Adipocyte (in vitro differentiated cells): Measurements from ENCODE around the gene HSD17B3.
A peak's percentile ranks its signal among the peaks of the same experiment; 100 is the strongest.

Source experiments
- DNase-seq: peaks from one replicate; pipeline ENCODE4 v3.0.0-alpha.2; 2015; ENCODE audit warnings: low read depth
- H3K27me3 ChIP-seq: replicated peaks from 2 replicates; pipeline ENCODE4 v1.7.0; 2013; ENCODE audit warnings: mild to moderate bottlenecking, low read length, moderate library complexity; ENCODE audit not compliant: control insufficient read depth, insufficient read depth
- H3K36me3 ChIP-seq: 2 replicates; pipeline ENCODE4 v1.7.0; 2013; ENCODE audit warnings: low read length, mild to moderate bottlenecking, moderate library complexity; ENCODE audit not compliant: control insufficient read depth, insufficient read depth, severe bottlenecking
- H3K4me1 ChIP-seq: 2 replicates; pipeline ENCODE4 v1.7.0; 2013; ENCODE audit warnings: mild to moderate bottlenecking, low read length, moderate library complexity; ENCODE audit not compliant: control insufficient read depth, insufficient read depth
- H3K4me3 ChIP-seq: 2 replicates; pipeline ENCODE4 v1.7.0; 2013; ENCODE audit warnings: mild to moderate bottlenecking, low read length, moderate library complexity
- H3K9ac ChIP-seq: 2 replicates; pipeline ENCODE4 v1.7.0; 2013; ENCODE audit warnings: mild to moderate bottlenecking, low read length, moderate library complexity
- H3K9me3 ChIP-seq: 2 replicates; pipeline ENCODE4 v1.7.0; 2013; ENCODE audit warnings: mild to moderate bottlenecking, low read length, moderate library complexity; ENCODE audit not compliant: control insufficient read depth

The HSD17B3 gene

DNA sequence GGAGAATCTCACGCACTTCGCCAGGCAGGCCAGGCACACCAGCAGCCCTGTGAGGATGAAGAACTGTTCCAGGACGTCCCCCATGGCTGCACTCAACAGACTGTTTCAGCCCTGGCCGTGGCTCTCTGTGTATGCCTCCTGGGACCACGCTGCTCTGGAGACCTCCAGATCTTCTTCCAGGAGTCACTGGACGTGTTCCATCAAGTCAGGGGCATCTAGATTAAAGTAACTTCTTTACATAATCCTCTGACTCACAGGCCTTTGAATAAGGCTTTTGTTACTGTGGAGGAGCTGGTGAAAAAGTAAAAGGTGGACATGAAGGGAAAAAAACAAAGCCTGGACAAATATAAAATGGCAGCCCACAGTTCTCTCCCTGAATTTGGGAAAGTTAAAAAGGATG, at the start of gene HSD17B3:
HSD17B3 (minus strand) TSS at position 156 of the 400 bp plus-strand sequence; CDS start at position 84, 72 bp downstream.
- Histone ChIP-seq H3K4me1 (no peaks in the 10 kb centered on the region), H3K36me3 (no peaks in the 10 kb centered on the region), H3K4me3 (no peak within 1 kb of the TSS), H3K9ac (no peak within 1 kb of the TSS), H3K9me3 (peaks cover 6% of the 10 kb centered on the region), H3K27me3 (no peaks in the 10 kb centered on the region)
- no peak for DNase-seq

DNA sequence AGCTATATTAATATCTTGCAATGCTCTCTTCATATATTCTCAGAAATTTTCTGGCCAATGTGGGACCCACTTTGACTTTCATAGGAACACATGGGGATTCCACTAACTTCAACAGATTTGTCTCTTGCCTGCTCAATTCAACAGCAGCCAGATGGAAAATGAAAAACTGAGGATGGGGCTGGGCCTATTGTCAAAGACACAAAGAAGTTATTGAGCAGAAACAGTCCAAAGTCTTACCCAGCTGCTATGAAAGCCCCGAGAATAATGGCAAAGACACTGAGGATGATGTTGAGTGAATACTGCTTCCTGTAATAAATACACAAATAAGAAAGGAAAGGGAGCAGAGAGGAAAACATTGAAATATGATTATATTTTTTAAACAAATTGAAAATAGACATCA, 48.9 kb upstream of the HSD17B3 start:
- DNase-seq = no peak
- no peaks in the 10 kb centered on the region for H3K4me1 ChIP-seq
- H3K27me3 ChIP-seq = no peaks in the 10 kb centered on the region
- peaks cover 29% of the 10 kb centered on the region for H3K36me3 ChIP-seq
- no peak overlapping the region for H3K9ac ChIP-seq
- no peaks in the 10 kb centered on the region for H3K9me3 ChIP-seq
- H3K4me3 ChIP-seq = no peak overlapping the region

DNA sequence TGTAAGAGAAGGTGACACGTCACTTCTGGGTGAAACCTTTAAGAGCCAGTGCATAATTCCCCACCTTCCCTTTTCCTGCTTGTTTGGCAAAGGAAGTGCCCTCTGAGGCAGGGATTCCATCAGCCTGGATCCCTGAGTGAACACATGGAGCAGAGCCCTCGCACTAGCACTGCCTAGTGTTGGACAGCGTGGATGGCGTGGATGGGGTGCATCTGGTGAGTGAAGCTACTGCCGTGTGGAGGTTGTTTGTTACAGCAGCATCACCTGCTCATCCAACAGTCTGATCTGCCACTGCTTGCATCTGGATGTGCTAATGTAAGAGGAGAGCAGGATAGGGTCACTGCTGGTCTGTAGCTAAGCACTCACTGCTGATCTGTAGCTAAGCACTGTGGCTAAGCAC, 46.3 kb upstream of the HSD17B3 start:
- Histone ChIP-seq H3K9ac (no peak overlapping the region), H3K36me3 (peaks cover 23% of the 10 kb centered on the region), H3K4me3 (no peak overlapping the region), H3K27me3 (no peaks in the 10 kb centered on the region), H3K4me1 (peaks cover 14% of the 10 kb centered on the region), H3K9me3 (no peaks in the 10 kb centered on the region)
- no peak for DNase-seq

DNA sequence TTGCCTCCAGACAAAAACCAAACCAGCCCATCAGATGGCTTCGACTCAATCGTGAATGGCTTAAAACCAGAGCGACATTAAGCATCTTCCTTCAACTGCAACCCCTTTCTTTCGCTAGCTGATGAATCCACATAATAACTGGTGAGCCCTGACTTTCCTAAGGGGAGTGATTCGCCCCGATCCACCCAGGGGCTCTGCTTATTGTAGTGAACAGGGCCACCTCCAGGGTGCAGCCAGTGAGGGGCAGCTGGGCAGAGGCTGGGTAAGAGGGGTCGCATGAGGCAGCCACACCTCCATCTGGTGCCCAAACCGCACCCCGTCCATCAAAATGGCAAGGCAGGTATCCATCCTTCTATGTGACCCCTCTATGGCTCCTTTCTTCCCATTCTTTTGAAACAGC, 43.6 kb upstream of the HSD17B3 start:
- no peak overlapping the region for H3K4me3 ChIP-seq
- no peaks in the 10 kb centered on the region for H3K9me3 ChIP-seq
- no peak for DNase-seq
- H3K4me1 ChIP-seq = peaks cover 14% of the 10 kb centered on the region
- no peak overlapping the region for H3K9ac ChIP-seq
- no peaks in the 10 kb centered on the region for H3K27me3 ChIP-seq
- H3K36me3 ChIP-seq = peaks cover 19% of the 10 kb centered on the region

DNA sequence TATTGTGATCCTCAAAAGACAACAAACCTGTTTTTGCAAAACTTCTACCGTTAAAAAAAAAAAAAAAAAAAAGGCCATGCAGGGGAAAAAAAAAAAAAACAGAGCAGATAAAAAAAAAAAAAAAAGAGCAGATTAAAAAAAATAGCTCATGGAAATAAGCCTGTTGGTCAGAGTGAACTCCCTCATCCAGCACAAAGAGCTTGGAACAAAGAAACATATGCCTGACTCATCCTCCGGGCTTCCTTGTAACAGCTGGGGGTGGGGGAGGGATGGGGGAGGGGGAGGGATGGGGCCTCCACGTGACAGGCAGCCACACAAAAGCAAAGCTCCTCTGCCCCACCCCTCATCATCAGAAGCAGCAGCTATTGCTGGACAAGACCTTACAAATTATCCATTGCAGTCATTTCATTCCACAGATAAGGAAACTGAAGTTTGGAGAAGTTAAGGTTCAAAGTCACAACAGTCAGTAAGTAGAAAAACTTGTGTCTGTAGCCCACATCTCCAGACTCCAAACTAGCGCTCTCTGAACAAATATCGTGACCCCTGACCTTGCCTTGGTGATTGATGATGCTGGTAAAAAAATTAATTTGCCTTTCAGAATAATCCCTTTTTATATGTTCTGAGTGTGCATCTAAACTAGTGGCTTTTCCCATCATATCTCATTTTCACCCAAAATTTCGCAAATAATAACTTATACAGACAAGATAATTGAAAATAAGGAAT, 42.6 kb upstream of the HSD17B3 start:
- DNase-seq = peak; percentile 82
- no peaks in the 10 kb centered on the region for H3K27me3 ChIP-seq
- no peak overlapping the region for H3K4me3 ChIP-seq
- H3K9me3 ChIP-seq = no peaks in the 10 kb centered on the region
- peaks cover 19% of the 10 kb centered on the region for H3K4me1 ChIP-seq
- peaks cover 16% of the 10 kb centered on the region for H3K36me3 ChIP-seq
- peak overlapping the region; percentile 24 for H3K9ac ChIP-seq

DNA sequence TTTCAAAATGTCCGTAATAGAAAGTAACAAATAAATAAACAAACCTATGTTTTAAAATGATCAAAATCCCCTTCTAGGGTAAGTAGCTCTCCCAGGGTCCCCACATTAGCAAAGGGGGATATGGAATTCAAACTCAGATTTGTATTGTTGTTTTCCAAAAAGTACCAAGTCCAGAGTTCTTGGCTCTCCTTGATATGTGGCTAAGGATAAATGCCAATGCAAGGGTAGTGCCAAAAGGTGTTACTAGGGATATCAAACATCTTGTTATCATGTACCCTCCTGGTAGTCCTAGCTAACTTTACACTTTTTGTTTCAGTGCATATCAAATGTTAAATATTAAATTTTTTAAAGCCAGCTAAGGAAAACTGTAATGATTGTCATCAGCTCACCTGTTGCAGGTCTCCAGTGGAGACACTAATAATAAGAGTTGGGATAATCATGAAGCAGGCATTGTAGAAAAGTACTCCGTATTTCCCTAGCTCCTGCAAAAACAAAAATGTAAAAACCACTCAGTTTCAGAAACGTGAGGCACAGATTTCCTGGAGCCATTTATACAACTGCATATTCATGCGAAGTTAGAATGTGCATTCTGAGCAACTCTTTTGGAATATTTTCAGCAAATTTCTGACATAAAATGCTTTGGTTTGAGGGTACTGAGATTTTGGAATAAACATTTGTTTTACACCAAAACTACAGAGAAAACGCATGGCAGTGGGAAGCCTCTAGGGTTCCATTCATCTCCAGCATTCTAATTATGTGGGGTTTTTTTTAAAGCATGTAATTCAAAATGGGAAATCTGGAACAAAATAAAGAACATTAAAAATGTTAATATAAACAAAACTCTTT, 41.8 kb upstream of the HSD17B3 start:
- no peak overlapping the region for H3K4me3 ChIP-seq
- peaks cover 13% of the 10 kb centered on the region for H3K36me3 ChIP-seq
- no peaks in the 10 kb centered on the region for H3K9me3 ChIP-seq
- peaks cover 24% of the 10 kb centered on the region for H3K4me1 ChIP-seq
- H3K27me3 ChIP-seq = no peaks in the 10 kb centered on the region
- peak; percentile 4 for DNase-seq
- peak overlapping the region; percentile 24 for H3K9ac ChIP-seq

DNA sequence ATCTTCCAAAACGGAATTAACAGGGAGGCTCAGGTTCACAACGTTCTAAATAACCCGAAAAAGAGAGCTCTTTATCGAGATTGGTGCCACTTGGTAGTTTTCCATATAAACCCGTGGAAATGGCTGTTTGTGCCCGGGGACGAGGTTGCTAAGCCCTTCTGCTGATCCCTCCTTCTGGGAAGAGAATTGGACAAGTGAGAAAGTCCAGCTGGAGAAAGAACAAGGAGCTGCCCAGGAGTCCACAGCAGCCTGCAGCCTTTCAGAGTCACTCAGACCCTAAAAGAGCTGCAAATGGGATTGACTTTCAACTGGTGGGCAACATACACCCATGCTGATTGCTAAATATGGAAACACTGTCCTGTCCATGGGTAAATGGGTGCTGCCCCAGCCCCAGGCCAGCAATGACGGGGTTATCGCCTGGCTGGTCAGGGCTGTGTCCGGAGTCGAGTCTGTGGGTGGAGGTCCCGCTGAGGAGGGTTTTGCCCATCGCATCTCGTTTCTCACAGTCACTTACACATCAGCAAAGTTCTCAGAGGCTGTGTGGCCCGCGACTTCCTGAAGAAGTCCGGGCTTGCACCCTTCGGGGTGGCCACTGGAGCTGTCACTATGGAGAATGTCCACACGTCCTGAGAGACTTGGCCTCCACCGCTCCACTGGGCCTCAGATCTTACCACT, 40.7 kb upstream of the HSD17B3 start:
- Histone ChIP-seq H3K9ac (no peak overlapping the region), H3K9me3 (no peaks in the 10 kb centered on the region), H3K4me1 (peaks cover 24% of the 10 kb centered on the region), H3K36me3 (peaks cover 6% of the 10 kb centered on the region), H3K4me3 (no peak overlapping the region), H3K27me3 (no peaks in the 10 kb centered on the region)
- DNase-seq = no peak

DNA sequence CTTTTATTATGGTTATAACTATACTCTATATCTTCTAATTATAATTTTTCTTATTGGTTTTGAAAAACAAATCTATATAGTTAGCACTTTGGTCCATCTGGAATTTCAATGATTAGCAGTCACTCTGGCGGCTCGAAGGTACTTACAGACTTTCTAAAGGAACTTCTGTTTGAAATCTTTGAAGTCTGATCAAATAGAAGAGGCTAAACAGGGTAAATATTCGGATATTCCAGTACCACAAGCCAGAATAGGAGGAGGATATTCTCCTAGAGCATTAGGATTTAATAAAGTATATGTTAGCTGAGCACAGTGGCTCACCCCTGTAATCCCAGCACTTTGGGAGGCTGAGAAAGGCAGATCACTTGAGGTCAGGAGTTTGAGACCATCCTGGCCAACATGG, 38.7 kb upstream of the HSD17B3 start:
- no peak for DNase-seq
- Histone ChIP-seq H3K4me3 (no peak overlapping the region), H3K9me3 (no peaks in the 10 kb centered on the region), H3K4me1 (peaks cover 24% of the 10 kb centered on the region), H3K9ac (no peak overlapping the region), H3K27me3 (no peaks in the 10 kb centered on the region), H3K36me3 (peaks cover 9% of the 10 kb centered on the region)

DNA sequence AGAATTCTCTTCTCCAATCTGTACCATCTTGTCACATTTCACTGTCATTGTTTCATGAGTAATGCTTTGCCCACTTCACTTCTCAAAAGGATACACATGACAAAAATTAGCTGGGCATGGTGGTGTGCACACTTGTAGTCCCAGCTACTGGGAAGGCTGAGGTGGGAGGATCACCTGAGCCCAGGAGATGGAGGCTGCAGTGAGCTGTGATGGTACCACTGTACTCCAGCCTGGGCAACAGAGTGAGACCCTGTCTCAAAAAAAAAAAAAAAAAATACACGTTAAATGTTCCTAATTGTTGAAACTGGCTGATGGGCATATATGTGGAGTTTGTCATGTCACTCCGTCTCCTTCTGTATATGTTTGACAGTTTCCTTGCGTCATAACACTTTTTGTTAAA, 36.3 kb upstream of the HSD17B3 start:
- Histone ChIP-seq H3K4me3 (no peak overlapping the region), H3K36me3 (peaks cover 15% of the 10 kb centered on the region), H3K9me3 (no peaks in the 10 kb centered on the region), H3K27me3 (no peaks in the 10 kb centered on the region), H3K9ac (no peak overlapping the region), H3K4me1 (peaks cover 11% of the 10 kb centered on the region)
- no peak for DNase-seq

DNA sequence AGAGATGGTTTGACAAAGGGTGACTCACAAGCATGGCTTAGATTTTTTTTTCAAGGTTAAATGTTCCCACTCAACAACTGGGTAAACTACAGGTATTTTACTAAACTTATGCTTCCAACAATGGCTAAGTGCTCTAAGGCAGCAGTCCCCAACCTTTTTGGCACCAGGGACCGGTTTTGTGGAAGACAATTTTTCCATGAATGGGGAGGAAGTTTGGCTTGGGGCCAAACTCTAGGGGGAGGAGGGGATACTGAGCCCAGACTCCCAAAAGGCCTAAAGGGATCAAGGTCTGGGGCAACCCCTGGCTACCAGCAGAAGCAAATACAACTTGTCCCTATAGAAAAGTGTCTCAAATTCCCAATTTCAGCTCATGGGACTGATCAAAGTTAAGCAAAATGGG, 32.0 kb upstream of the HSD17B3 start:
- no peak for DNase-seq
- Histone ChIP-seq H3K27me3 (no peaks in the 10 kb centered on the region), H3K4me3 (no peak overlapping the region), H3K36me3 (peaks cover 19% of the 10 kb centered on the region), H3K9me3 (no peaks in the 10 kb centered on the region), H3K4me1 (no peaks in the 10 kb centered on the region), H3K9ac (no peak overlapping the region)

DNA sequence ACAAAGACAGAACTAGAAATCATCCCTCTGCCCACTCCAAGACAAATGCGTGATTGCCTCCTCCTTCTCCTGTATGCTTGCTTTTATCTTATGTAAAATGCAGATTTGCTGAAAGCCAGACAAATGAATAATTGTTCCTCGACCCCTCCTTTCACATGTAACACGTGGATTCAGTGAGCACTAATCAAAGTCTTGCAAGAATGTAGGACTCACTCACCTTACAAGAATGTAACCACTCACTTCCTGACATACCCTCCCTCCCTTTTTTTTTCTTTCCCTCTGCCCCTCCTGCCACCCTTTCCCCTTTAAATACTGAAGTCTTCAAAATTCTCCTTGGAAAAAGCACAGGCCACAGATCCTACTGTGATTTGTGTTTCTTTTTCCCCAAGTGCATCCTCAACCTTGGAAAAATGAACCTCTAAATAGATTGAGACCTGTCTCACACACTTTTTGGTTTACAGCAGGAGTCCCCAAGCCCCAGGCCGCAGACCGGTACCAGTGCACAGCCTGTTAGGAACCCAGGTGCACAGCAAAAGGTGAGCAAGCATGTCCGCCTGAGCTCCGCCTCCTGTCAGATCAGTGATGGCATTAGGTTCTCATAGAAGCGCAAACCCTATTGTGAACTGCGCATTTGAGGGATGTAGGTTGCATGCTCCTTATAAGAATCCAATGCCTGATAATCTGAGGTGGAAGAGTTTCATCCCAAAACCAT, 29.4 kb upstream of the HSD17B3 start:
- H3K4me3 ChIP-seq = no peak overlapping the region
- no peaks in the 10 kb centered on the region for H3K27me3 ChIP-seq
- no peak overlapping the region for H3K9ac ChIP-seq
- no peaks in the 10 kb centered on the region for H3K9me3 ChIP-seq
- no peaks in the 10 kb centered on the region for H3K4me1 ChIP-seq
- H3K36me3 ChIP-seq = peaks cover 17% of the 10 kb centered on the region
- DNase-seq = no peak
